NCI-H748 treated with DMSO at 0.1 percent for 48 hours (cell line): Measurements from ENCODE around the gene STON2.

Source experiments
- DNase-seq: peaks from one replicate; lab custom pipeline; 2025; lab: John Stamatoyannopoulos, UW

The STON2 gene

DNA sequence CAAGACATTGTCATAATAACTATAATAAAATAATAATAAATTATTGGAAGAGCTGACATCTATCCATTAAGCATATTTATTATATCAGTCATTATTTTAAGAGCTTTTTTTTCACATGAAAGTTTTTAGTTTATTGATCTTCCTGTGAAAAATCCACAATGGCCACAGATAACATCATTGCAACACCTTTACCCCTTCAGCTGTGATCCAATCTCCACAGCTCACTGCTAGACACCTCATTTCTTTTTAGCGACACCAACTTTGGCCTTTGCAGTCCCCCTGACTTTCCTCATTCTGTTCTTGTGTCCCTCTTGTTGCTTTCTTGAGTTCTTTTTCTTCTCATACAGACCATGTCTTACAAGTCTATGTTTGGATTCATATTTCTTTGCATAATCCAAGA, 67.4 kb downstream of the STON2 start:
- DNase-seq = no peak

DNA sequence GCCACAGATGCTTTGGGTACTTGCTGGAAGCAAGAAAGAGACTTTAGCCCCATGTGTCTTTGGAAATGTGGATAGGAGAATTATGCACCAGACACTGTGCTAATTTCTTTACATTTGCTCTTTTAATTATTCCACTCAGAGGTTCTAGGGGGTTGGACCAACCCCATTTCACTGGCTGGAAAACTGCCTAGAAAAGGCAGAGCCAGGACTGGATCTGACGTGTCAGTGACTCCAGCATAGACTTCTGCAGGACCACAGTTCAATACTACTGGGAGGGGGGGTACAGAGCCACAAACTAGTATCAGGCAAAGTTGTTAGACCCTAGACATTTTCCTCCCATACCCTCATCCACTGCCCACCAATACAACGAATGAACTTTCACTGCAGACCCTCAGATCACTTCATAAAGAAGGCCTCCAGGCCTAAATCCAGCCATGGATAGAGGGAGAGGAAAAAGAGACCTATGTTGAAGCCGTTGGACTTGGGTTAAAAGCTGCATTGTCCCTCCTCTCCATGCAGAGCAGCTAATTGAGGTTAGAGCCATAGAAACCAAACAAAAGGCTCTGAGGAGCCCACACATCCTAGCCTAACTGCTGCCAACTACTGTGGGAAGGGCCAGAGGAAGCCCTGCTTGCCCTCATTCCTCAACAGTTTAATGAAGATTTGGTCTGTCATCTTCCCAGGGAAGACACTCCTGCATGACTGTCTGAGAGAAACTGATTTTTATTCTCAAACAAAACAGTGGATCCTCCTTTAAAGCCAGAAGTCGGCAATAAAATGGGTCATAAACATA, 68.7 kb downstream of the STON2 start:
- no peak for DNase-seq

GRCh38 chr14:81330619-81331122, 69.5 kb downstream of the STON2 start:
- DNase-seq = no peak

- no peak for DNase-seq
These were observed 70.3 kb downstream of the STON2 start for GRCh38 chr14:81329640-81330381.

GRCh38 chr14:81326451-81326850, 73.7 kb downstream of the STON2 start:
- no peak for DNase-seq

DNA sequence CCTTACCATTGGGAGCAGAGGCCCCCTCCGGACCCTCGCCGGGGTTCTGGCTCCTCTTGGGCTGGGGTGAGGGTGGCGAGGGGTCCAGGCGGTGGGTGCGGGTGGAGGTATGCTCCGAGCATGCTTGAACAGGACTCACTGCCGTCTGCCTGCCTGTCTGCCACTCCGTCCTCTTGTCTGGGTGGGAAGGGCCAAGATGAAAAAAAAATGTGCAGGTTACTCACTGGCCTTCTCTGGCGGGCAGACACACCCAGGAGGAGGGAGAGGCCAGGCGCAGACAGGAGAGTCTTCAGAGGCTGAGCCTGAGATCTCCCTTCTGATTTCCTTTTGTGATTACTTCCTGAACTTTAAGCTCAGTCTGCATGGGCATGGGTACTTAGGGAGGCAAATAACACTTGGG, 76.1 kb downstream of the STON2 start:
- DNase-seq = peak; percentile 89

DNA sequence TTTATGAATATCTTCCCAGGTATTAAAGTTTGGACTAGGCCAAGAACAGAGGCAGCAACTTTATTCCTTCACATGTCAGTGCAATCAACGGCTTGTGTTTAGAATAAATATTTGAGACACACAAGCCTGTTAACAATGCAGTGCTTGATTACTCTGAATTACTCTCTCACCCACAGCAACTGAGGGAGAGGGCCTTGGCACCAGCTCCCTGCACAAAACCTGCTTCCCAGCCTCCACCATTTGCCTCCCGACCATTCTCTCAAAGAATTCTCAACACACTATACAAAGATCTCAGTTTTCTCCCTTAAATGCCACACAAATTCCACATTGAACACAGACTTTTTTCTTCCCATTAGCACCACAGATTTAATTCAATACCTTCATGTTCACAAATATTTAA, 77.0 kb downstream of the STON2 start:
- peak; percentile 40 for DNase-seq

DNA sequence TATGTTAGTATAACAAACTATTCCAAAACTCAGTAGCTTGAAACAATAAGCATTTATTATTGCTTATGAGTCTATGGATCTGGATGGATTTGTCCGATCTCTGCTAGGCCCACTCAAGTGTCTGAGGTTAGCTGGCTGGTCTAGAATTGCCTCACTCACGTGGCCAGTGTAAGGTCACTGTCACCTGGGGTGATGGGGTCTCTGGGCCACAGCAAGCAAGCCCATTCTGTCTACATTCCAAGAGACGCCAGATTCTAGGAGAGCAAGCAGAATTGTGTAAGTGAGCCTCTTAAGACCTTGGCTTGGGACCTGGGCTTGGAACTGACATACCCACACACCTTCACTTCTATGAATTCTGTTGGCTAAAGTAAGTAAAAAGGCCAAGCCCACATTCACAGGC, 80.2 kb downstream of the STON2 start:
- no peak for DNase-seq

DNA sequence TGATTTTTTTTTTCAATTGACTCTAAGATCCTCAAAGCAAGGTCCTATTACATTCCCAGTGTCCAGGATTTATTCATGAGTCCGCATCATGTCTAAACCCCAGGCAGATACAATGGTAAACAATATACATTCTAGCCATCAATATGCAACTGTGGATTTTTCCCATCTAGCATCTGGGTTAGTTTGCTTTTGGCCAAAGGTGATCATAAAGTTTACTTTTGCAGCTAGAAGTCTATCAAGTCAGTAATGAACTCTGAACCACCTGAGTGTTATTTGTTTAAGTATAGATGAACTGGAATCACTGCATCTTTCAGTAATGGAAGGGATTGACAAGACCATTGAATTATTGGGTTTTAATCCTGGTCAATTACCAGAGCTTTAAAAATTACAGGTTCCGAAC, 80.8 kb downstream of the STON2 start:
- DNase-seq = no peak

GRCh38 chr14:81315341-81315740, 84.8 kb downstream of the STON2 start:
- peak; percentile 56 for DNase-seq

DNA sequence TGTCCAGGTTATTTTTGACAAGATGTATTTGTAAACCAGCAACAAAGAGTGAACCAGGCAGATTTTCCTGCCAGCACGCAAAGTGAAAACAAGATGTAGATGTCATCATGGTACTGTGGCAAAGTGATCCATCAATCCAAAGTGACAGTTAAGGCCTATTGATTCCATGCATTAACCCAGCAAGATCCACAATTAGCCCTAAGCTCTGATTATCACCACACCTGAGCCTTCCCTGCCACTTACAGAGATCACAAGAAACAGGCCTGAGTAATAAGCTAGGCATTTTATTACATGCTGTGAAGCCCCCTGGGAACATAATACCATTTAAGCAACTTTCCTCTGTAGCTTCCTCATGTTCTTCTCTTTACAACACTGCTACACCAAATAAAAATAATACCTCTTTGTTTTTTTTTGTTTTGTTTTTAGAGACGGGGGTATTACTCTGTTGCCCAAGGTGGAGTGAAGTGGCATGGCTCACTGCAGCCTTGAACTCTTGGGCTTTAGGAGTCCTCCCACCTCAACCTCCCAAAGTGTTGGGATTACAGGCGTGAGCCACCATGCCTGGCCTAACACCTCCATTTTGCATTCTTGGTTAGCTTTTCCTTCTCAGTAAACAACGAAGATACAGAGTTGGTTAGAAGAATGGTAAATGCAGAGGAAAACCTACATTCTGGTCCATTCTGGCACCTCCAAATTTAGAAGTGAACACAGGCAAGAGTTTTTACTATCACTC, 85.5 kb downstream of the STON2 start:
- DNase-seq = peak; percentile 68

- no peak for DNase-seq
These were observed 86.2 kb downstream of the STON2 start for GRCh38 chr14:81313775-81314429.

- no peak for DNase-seq
These were observed 86.9 kb downstream of the STON2 start for GRCh38 chr14:81313200-81313599.

- no peak for DNase-seq
These were observed 87.7 kb downstream of the STON2 start for GRCh38 chr14:81312289-81312876.

DNA sequence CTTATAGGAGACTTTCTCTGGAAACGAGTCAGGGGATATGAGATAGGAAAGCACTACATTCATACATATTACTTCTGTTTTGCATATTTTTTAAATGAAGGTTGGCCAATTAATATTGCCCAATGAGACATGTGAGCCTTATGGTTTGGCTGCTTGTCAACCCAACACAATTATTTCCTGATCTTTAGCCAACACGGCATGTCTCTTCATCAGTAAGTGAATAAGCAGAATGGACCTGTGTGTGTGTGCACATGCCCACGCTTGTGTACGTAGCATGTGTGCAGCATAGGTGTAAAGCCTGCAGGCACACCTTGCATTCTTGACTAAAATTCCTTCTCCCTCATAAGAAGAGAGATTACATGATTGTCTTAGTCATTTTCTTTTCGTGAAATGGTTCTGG, 88.3 kb downstream of the STON2 start:
- no peak for DNase-seq

DNA sequence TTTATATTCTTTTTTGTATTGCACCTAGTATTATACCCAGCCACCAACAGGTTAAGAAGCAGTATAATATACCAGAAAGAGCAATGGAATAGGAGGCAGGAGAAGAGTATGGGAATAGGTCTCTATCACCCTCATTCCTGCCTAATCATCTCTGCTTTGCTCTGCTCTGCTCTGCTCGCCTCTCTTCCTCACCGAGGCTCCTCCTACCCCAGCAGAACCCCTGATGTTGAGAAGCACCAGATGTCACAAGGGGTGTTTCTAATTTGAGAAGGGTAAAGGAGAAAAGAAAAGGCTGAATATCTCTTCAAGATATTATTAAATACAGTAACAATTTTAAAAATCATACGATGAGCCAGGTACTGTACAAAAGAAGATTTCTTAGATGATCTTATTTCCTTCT, 89.0 kb downstream of the STON2 start:
- no peak for DNase-seq

- no peak for DNase-seq
These were observed 89.5 kb downstream of the STON2 start for GRCh38 chr14:81310606-81311005.

GRCh38 chr14:81309511-81309910, 90.6 kb downstream of the STON2 start:
- DNase-seq = no peak

- no peak for DNase-seq
These were observed 94.4 kb downstream of the STON2 start for GRCh38 chr14:81305743-81306142.

GRCh38 chr14:81305065-81305464, 95.1 kb downstream of the STON2 start:
- DNase-seq = no peak

DNA sequence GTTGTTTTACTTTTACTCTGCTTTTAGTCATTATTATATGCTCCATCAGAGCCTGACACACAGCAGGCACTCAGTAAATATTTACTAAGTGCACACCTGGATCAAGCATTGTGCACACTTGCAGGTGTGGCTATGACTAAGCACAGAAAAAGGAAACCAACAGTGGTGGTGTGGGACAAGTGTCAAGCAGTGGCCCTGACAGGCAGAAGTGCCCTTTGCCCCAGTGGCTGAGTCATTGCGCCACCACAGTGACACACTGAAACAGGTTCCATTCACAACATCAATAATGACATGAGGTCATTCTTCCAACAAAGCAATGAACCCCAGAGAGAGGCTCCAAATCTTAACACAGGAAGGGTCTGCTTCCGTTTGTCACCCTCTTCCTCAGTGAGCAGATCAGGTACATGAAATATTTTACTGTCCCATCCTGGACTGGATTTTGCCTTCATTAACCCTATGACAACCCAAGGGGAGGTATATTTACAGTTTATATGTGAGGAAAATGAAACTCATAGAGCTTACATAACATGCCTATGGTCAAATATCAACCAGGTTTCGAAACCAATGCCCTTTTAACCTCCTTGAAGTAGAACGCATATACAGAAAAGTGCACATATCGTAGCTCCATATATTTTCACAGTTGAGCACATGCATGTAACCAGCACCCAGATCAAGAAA, 96.7 kb downstream of the STON2 start:
- peak; percentile 99 for DNase-seq
